Ovary (tissue), 9 donors: Measurements from ENCODE around the gene MAST1. TPM values are rescaled to one million over a fixed set of nuclear protein-coding genes. Genes with fewer than 3 reads are reported as not detected.
"Not testable (repeated sequence)": the region's sequence is repeated elsewhere in the genome, so short reads cannot be mapped to it uniquely, and the experiment has no call there.

Experiments used
- DNase-seq, 5 donors: peaks; one replicate each; pipeline ENCODE4 v3.0.0-alpha.2; 2019 to 2020
- H3K27ac ChIP-seq, 2 donors: fragments of 200-600 bp; one replicate each; pipeline versions ENCODE4 v1.5.1 to v1.8.0; 2019 to 2022
- H3K27me3 ChIP-seq: fragments of 200-600 bp; one replicate; pipeline ENCODE4 v1.8.0; 2022
- H3K36me3 ChIP-seq: fragments of 200-600 bp; sonication (generic); one replicate; pipeline ENCODE4 v1.5.1; 2019
- H3K4me1 ChIP-seq: one replicate; pipeline ENCODE4 v1.8.1; 2013; ENCODE audit warnings: mild to moderate bottlenecking, moderate library complexity; ENCODE audit not compliant: insufficient read depth
- H3K4me3 ChIP-seq: fragments of 200-600 bp; sonication (generic); one replicate; pipeline ENCODE4 v1.5.1; 2017
- H3K9me3 ChIP-seq, 2 donors: fragments of 200-600 bp in 1 of 2; sonication (generic) in 1 of 2; one replicate each; pipeline versions ENCODE4 v1.5.1 to v1.8.1; 2013 to 2019; ENCODE audit warnings: mild to moderate bottlenecking in 1 of 2, moderate library complexity in 1 of 2
- EP300 ChIP-seq: sonication (generic); formaldehyde crosslinking; IDR thresholded peaks from one replicate; pipeline ENCODE4 v1.6.1; 2017; ENCODE audit warnings: antibody characterized with exemption
- POLR2A ChIP-seq: fragments of 450-650 bp; IDR thresholded peaks from one replicate; pipeline ENCODE4 v1.6.1; 2017; ENCODE audit warnings: antibody characterized with exemption, mild to moderate bottlenecking, moderate library complexity
- WGBS, 3 donors: extraction: QIAGEN DNeasy Blood & Tissue Kit in 1 of 3; methylation state at CpG; one replicate each; pipeline versions ENCODE4 v1.1.5 to v1.1.7; 2013 to 2017; 5-methylcytosine and 5-hydroxymethylcytosine counted together
- intact Hi-C, 4 donors: fragments of 100-400 bp; cut with DNase I; formaldehyde crosslinking; loops; one replicate each; pipeline versions ENCODE4 v1.11.0 to v1.15.1; 2022 to 2023
- polyA plus RNA-seq, 2 donors: library from polyadenylated mRNA; stranded (reverse); fragments of 200-250 nt in 1 of 2; fragments of 350-450 nt in 1 of 2; fragmentation: Illumina TruSeq in 1 of 2; extraction: RNeasy Lipid Tissue Mini Kit (QIAGEN cat#74804) in 1 of 2; gene quantifications; one replicate each; pipeline ENCODE4 v1.2.3, GENCODE V29; 2013 to 2014
- total RNA-seq, 7 donors: library from RNA; depleted of rRNA in 2 of 7; stranded (reverse); fragments of >200 nt in 2 of 7; fragmentation: NEBNext Ultra II Directional in 3 of 7; extraction: Animal tissue kit (Norgen Biotek cat#: 25700) in 3 of 7; gene quantifications; one replicate each; pipeline versions ENCODE4 v1.1.0 to v1.2.4, GENCODE V29; 2016 to 2023
- TF ChIP-seq, protein P1 (sequence below), 3 donors: fragments of 450-650 bp in 2 of 3; fragments of 200-600 bp in 1 of 3; IDR thresholded peaks; one replicate each; pipeline versions ENCODE4 v1.5.1 to v1.8.0; 2016 to 2022; ENCODE audit warnings: antibody characterized with exemption in 3 of 3, mild to moderate bottlenecking in 1 of 3
- donor health status: DM: no; HTN: no; CAD: no; lungs with moderate emphysema.
- donor health status: DM: no; HTN: no; CAD: no.
- donor health status: Bipolar disorder and iron deficiency.
- donor health status: DM: yes; HTN: yes; CAD: no.
- donor health status: DM: no; HTN: no; CAD: no.
- donor health status: DM: yes; HTN: yes; CAD: no.

Gene MAST1
- total and polyA plus RNA-seq, 9 donors: 0.25 to 2.4 (median 1.1) TPM

- no peaks in the 10 kb centered on the region for H3K36me3 ChIP-seq
- H3K9me3 ChIP-seq: no peaks in the 10 kb centered on the region
- peaks cover 5% of the 10 kb centered on the region for H3K4me1 ChIP-seq
- DNase-seq: no peak
- H3K27me3 ChIP-seq: no peaks in the 10 kb centered on the region
- H3K4me3 ChIP-seq: no peak within 1 kb of the TSS
- no peak for TF ChIP-seq EP300
- TF ChIP-seq, protein P1, sequence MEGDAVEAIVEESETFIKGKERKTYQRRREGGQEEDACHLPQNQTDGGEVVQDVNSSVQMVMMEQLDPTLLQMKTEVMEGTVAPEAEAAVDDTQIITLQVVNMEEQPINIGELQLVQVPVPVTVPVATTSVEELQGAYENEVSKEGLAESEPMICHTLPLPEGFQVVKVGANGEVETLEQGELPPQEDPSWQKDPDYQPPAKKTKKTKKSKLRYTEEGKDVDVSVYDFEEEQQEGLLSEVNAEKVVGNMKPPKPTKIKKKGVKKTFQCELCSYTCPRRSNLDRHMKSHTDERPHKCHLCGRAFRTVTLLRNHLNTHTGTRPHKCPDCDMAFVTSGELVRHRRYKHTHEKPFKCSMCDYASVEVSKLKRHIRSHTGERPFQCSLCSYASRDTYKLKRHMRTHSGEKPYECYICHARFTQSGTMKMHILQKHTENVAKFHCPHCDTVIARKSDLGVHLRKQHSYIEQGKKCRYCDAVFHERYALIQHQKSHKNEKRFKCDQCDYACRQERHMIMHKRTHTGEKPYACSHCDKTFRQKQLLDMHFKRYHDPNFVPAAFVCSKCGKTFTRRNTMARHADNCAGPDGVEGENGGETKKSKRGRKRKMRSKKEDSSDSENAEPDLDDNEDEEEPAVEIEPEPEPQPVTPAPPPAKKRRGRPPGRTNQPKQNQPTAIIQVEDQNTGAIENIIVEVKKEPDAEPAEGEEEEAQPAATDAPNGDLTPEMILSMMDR (IDR thresholded peaks at IDR 0.05): no peak
- intact Hi-C loops: no loop called here
- H3K27ac ChIP-seq: no peak within 1 kb of the TSS
- 51 to 67% (median 56%) methylated on average over 12 to 17 of the region's 17 CpGs for WGBS, 3 donors
Observed at GRCh38 chr19:12886969-12887747, 48.8 kb downstream of the MAST1 start, which contains the start of gene KLF1. Gene KLF1 (minus strand): TSS chr19:12887201. CDS start chr19:12887140, 61 bp downstream.

DNA sequence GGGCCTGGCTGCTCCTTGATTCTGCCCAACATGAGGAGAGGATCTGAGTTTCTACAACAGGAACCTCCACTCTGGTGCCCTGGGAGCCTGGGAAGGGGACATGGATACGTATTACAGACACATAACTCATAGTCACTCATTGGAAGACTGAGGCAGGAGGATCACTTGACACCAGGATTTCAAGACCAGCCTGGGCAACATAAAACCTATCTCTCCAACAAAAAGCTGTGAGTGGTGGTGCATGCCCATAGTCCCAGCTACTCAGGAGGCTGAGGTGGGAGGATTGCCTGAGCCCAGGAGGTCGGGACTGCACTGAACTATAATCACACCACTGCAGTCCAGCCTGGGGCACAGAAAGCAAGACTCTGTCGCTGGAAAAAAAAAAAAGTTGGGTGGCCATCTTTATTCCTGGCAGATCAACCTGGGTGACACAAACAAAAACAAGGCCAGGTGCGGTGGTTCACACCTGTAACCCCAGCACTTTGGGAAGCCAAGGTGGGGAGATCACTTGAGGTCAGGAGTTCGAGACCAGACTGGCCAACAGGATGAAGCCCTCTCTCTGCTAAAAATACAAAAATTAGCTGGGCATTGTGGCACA is 49.8 kb downstream of the MAST1 start:
- no peak overlapping the region for H3K27ac ChIP-seq
- H3K36me3 ChIP-seq: no peaks in the 10 kb centered on the region
- 64 to 80% (median 77%) methylated on average over 5 of the region's 5 CpGs for WGBS, 3 donors
- no peak overlapping the region for H3K4me3 ChIP-seq
- DNase-seq: no peak
- no peaks in the 10 kb centered on the region for H3K27me3 ChIP-seq
- no peak for TF ChIP-seq POLR2A
- TF ChIP-seq, protein P1 (IDR thresholded peaks at IDR 0.05): no peak
- TF ChIP-seq EP300: no peak
- H3K4me1 ChIP-seq: peaks cover 5% of the 10 kb centered on the region
- intact Hi-C loops: no loop called here
- H3K9me3 ChIP-seq: no peaks in the 10 kb centered on the region

DNA sequence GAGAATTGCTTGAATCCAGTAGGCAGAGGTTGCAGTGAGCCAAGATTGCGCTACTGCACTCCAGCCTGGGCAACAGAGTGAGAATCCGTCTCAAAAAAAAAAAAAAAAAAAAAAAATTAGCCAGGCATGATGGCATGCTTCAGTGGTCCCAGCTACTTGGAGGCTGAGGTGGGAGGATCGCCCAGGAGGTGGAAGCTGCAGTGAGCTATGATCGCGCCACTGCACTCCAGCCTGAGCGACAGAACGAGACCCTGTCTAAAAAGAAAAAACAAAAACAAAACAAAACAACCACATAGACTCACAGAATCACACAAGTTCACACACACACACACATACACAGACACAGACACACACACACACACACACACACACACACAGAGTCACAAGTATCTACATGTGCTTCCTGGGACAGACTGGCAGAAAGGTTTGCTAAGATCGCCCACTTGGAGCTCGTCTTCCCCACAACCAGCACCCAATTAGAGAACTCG is 52.0 kb downstream of the MAST1 start:
- H3K4me3 ChIP-seq, H3K27me3 ChIP-seq, H3K4me1 ChIP-seq, DNase-seq, H3K9me3 ChIP-seq, H3K36me3 ChIP-seq, intact Hi-C loops: not testable (repeated sequence)
- peak overlapping the region in 1 of 2 donors; percentile 70 for H3K27ac ChIP-seq
- WGBS, 3 donors: 24 to 28% (median 25%) methylated on average over 10 of the region's 10 CpGs

DNA sequence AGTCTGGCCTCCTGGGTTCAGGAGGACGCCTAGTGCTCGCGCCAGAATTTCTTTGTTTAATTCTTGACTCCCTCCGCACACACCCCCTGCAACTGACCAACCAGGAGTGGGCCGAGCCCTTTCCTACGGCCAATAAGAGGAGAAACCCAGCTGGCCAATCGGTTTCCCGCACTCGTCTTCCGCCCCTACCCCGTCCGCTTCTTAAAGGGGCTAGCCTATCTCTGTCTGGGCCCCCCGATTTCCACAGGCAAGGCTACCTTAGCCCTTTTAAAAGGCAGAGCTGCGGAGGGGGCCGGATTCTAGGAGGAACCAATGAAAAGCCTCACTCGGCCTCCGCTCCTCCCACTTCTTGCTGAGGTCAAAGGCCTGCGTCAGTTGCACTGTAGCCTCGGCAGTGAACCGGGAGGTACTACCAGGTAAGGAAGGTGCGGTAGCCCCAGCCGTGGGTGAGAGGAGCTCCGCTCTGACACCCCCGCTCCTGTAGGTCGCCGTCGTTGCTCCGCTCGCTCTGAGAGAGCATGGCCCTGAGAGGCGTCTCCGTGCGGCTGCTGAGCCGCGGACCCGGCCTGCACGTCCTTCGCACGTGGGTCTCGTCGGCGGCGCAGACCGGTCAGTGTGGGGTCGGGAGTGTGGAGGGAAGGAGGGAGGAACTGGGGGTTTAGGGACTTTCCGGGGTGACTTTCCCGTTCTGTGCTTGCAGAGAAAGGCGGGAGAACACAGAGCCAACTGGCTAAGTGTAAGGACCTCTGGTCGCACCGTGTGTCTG is 52.7 kb downstream of the MAST1 start, which contains the start of gene GCDH:
TSS of gene GCDH (plus strand) at position 374 of the 766 bp plus-strand sequence. CDS start at position 519, 145 bp downstream.
- TF ChIP-seq, protein P1 (IDR thresholded peaks at IDR 0.05): no peak
- TF ChIP-seq POLR2A: peak; percentile 58
- Histone ChIP-seq H3K27ac (peak within 1 kb of the TSS in 1 of 2 donors; percentile 70), H3K36me3 (no peaks in the 10 kb centered on the region), H3K4me3 (peak within 1 kb of the TSS; percentile 95), H3K9me3 (no peaks in the 10 kb centered on the region), H3K4me1 (peaks cover 5% of the 10 kb centered on the region), H3K27me3 (no peaks in the 10 kb centered on the region)
- WGBS, 3 donors: 0 to 1% (median 0%) methylated on average over 48 to 49 of the region's 49 CpGs
- peak; percentile 94 to 98 (median 95) for DNase-seq
- intact Hi-C loops: no loop called here
